A673 (cell line): ENCODE measurements around the gene GRID1. TPM values are rescaled to one million over a fixed set of nuclear protein-coding genes. Genes with fewer than 3 reads are reported as not detected.

Source experiments
- BruUV-seq: library from RNA; stranded (reverse); fragments of 400-500 nt; replicated peaks from 2 replicates; lab custom pipeline; 2021; lab: Mats Ljungman, UMichigan
- CTCF ChIA-PET: fragments of 300-600 bp; sonication (Branson Sonifier 250); formaldehyde crosslinking; loops from one replicate; lab custom pipeline; 2022; ENCODE audit warnings: antibody characterized with exemption; lab: Charles Lee
- POLR2A ChIA-PET: fragments of 300-600 bp; sonication (Branson Sonifier 250); formaldehyde crosslinking; loops from one replicate; lab custom pipeline; 2022; ENCODE audit warnings: antibody characterized with exemption; ENCODE audit not compliant: low non-redundant PET; lab: Charles Lee
- DNase-seq: peaks from one replicate; pipeline ENCODE4 v3.0.0-alpha.2; 2015; ENCODE audit warnings: low spot score
- H3K27ac ChIP-seq: fragments of 200-600 bp; sonication (generic); 2 replicates; pipeline ENCODE4 v1.5.1; 2016; ENCODE audit warnings: mixed run types, low read depth, mild to moderate bottlenecking, mixed read lengths, antibody characterized with exemption, low read length; ENCODE audit not compliant: poor library complexity, severe bottlenecking
- H3K27me3 ChIP-seq: fragments of 200-600 bp; sonication (generic); replicated peaks from 2 replicates; pipeline ENCODE4 v1.6.1; 2017; ENCODE audit warnings: mixed run types, low read depth, mild to moderate bottlenecking, mixed read lengths, antibody characterized with exemption, low read length; ENCODE audit not compliant: insufficient read depth, poor library complexity
- H3K36me3 ChIP-seq: fragments of 200-600 bp; sonication (generic); 2 replicates; pipeline ENCODE4 v1.6.1; 2016; ENCODE audit warnings: mixed run types, mild to moderate bottlenecking, mixed read lengths, antibody characterized with exemption, low read length; ENCODE audit not compliant: insufficient read depth, poor library complexity, severe bottlenecking
- H3K4me1 ChIP-seq: fragments of 200-600 bp; sonication (generic); 2 replicates; pipeline ENCODE4 v1.6.1; 2017; ENCODE audit warnings: mixed run types, mild to moderate bottlenecking, mixed read lengths, antibody characterized with exemption, low read length; ENCODE audit not compliant: insufficient read depth, poor library complexity, severe bottlenecking
- H3K4me3 ChIP-seq: fragments of 200-600 bp; sonication (generic); 2 replicates; pipeline ENCODE4 v1.5.1; 2016; ENCODE audit warnings: low read depth, mixed run types, mild to moderate bottlenecking, mixed read lengths, low read length; ENCODE audit not compliant: poor library complexity, severe bottlenecking
- H3K9me3 ChIP-seq: fragments of 200-600 bp; sonication (generic); 2 replicates; pipeline ENCODE4 v1.6.1; 2016; ENCODE audit warnings: mixed run types, low read depth, mild to moderate bottlenecking, mixed read lengths, antibody characterized with exemption, low read length; ENCODE audit not compliant: poor library complexity, severe bottlenecking
- CTCF ChIP-seq: fragments of 300-800, 200-600 bp; sonication (generic); conservative IDR thresholded peaks from 2 replicates; pipeline ENCODE4 v1.5.1; 2017; ENCODE audit warnings: low read depth, mild to moderate bottlenecking, antibody characterized with exemption, low read length, moderate library complexity, mixed read lengths
- EZH2 ChIP-seq: fragments of 200-600 bp; sonication (generic); IDR thresholded peaks from 2 replicates; pipeline ENCODE4 v1.6.1; 2017; ENCODE audit warnings: borderline replicate concordance, low read depth, mild to moderate bottlenecking, mixed read lengths, antibody characterized with exemption, low read length; ENCODE audit not compliant: poor library complexity, severe bottlenecking
- intact Hi-C: fragments of 100-400 bp; cut with micrococcal nuclease; formaldehyde crosslinking; loops from one replicate; pipeline ENCODE4 v1.10.0; 2022; ENCODE audit not compliant: unreplicated experiment
- total RNA-seq: library from RNA; stranded (reverse); gene quantifications from 2 replicates; pipeline ENCODE4 v1.2.3, GENCODE V29; 2021

GRID1 gene
- total RNA-seq, 1 experiment from 2014 or later, result not detected

DNA sequence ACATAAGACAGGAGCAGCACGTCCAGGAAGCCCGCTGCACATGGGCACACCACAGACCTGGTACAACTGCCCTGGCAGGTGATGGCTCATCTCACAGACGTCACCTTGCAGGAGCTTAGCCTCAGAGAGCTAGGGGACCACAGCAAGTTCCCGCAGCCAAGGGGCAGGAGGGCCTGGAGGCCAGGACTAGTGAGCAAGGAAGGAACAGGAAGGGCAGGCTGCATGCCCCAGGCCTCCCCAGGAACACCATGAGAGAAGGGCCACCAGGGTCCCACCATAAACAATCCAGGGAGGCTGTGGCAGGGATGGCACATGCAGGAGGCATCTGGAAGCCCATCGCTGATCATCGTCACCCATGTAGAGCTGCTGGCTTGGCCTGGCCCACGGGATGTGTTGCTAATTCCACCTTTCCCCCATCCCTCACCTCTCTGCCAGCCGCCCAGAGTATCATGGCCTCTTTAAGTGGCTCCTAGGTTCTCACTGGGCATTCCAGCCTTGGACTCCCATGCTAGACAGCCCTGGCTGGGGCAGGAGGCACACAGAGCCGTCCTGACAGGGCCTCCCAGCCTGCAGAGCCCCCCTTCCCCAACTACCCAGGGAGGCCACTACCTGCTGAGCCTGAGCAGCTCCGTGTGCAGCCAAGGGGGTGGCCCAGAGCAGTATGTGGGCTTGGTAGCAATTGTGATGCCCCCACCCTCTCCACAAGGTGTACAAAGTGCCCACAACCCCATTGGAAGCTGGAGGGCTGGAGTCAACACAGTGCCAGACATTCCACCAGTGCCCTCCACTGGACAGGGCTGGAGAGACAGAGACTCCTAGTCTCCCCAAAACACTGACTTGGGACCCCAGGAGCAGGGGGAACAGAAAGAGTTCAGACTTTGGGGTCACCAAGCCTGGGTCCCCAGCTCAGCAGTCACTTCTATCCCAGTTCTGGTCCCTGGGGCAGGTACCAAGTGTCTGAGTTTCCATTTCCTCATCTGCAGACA lies 35.5 kb downstream of the GRID1 start:
- Histone ChIP-seq H3K9me3 (no peaks in the 10 kb centered on the region), H3K27ac (no peak overlapping the region), H3K4me3 (no peak overlapping the region), H3K4me1 (no peaks in the 10 kb centered on the region), H3K36me3 (no peaks in the 10 kb centered on the region), H3K27me3 (peaks cover 43% of the 10 kb centered on the region)
- ChIA-PET POLR2A (no interaction called here), CTCF (no interaction called here)
- no peak for TF ChIP-seq EZH2
- TF ChIP-seq CTCF, result no peak
- no peak for DNase-seq
- no TSS peak for BruUV-seq
- intact Hi-C loops, result no loop called here

- no TSS peak for BruUV-seq
- TF ChIP-seq CTCF, result no peak
- Histone ChIP-seq H3K27me3 (peaks cover 47% of the 10 kb centered on the region), H3K4me1 (no peaks in the 10 kb centered on the region), H3K4me3 (no peak overlapping the region), H3K27ac (no peak overlapping the region), H3K36me3 (no peaks in the 10 kb centered on the region), H3K9me3 (no peaks in the 10 kb centered on the region)
- CTCF ChIA-PET, result no interaction called here
- POLR2A ChIA-PET, result no interaction called here
- no peak for DNase-seq
- intact Hi-C loops, result no loop called here
Observed at GRCh38 chr10:86329896-86330680, 36.5 kb downstream of the GRID1 start.

- intact Hi-C loops, result no loop called here
- CTCF ChIA-PET, result no interaction called here
Observed at GRCh38 chr10:86329093-86329710, 37.4 kb downstream of the GRID1 start.

More at GRCh38 chr10:86329093-86329710, 37.4 kb downstream of the GRID1 start:
- Histone ChIP-seq H3K4me1 (no peaks in the 10 kb centered on the region), H3K27ac (no peak overlapping the region), H3K27me3 (peaks cover 39% of the 10 kb centered on the region), H3K4me3 (no peak overlapping the region), H3K36me3 (no peaks in the 10 kb centered on the region), H3K9me3 (no peaks in the 10 kb centered on the region)
- POLR2A ChIA-PET, result no interaction called here
- no peak for DNase-seq
- TF ChIP-seq EZH2 (no peak), CTCF (no peak)
- BruUV-seq, result no TSS peak
